Measurements from ENCODE around the gene SH2D7.

GRCh38 chr15:78047761-78048627, 44.4 kb upstream of the SH2D7 start:
- no peak for TF ChIP-seq HMGA2 (CRISPR knock-in tag; IDR thresholded peaks at IDR 0.05)
- TF ChIP-seq EMX1 (CRISPR knock-in tag; IDR thresholded peaks at IDR 0.05) = no peak
- TF ChIP-seq OVOL2 (CRISPR knock-in tag; IDR thresholded peaks at IDR 0.05; ENCODE audit: borderline replicate concordance) = no peak
